NCI-H82 (cell line): ENCODE measurements around the gene ZNF365.

Experiments used
- DNase-seq: peaks from one replicate; lab custom pipeline; 2025; lab: John Stamatoyannopoulos, UW

ZNF365 gene

DNA sequence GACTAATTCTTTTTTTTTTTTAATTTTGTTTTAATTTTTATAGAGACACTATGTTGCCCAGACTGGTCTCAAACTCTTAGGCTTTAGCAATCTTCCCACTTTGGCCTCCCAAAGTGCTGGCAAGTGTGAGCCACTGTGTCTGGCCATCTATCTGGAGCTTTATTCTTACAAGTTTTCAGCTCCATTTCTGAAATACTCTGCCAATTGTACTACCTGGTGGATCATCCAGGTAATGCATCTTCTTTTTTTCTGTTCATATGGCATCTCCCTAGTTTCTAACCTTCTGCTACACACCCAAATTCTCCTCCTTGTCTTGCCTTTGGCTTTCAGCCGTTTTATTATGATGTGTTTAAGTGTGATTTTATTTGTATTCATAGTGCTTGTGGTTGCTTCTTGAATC, 40.2 kb downstream of the ZNF365 start:
- no peak for DNase-seq

DNA sequence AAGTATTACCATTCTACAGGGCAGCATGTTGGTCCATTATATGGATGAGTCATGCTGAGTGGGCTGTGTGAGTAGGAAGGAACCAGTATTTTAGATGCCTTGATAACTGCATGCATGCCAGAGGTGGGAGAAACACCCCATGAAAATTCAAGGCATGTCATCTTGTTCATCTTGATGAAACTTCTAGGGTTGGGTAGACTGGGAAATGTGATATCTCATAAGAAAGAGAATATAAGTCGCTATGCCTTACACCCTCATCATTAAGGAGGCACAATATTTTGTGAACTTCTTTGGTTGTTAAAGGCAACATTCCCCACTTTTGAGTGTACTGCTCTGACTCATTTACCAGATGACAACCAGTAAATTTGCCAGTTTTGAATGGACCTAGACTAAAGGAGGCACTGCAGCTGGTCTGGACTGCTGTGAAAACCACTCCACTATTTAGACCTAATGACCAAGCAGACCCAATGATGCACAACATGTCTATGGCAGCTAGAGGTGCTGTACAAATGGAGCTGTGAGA, 48.0 kb downstream of the ZNF365 start:
- DNase-seq = no peak

DNA sequence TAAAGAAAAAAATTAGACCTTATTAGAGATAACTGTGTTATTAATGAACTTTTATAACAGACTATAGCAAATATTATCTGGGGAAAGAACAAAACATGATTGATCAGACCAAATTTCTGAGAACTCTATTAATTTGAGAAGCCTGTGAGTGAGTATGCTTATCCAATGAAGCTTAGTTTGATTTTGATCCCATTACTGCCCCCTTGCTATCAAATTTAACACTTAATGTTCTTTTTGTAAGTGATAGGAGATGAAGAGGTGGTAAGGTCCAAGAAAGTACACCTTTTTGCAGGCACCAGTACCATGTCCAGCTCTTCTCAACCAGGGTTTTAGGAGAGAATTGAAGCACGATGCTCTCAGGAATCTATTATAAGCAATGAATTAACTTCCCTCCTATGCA, 49.9 kb downstream of the ZNF365 start:
- DNase-seq = peak; percentile 3

GRCh38 chr10:62426086-62426485, 51.9 kb downstream of the ZNF365 start:
- DNase-seq = no peak

- DNase-seq = no peak
Measured at GRCh38 chr10:62426600-62426999, 52.4 kb downstream of the ZNF365 start.

DNA sequence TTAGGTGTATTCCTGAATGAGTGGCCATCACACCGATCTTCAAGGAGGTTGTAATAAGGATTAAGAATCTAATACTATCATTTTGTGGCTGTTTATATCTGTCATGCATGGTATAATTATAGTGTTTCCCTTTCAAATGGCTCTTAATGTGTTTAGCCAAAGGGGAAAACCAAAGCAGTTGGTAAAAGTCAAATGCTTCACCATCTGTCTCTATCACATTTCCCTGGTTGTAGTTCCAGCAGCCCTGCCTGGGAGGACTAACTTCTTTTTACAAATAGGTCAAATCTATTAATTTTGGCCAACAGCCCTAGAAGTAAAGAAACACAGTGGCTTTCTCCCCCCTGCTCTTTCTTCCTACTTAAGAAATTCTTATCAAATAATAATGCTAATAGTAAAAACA, 56.7 kb downstream of the ZNF365 start:
- no peak for DNase-seq

GRCh38 chr10:62433181-62433692, 59.1 kb downstream of the ZNF365 start:
- DNase-seq = no peak

- DNase-seq = no peak
Measured at GRCh38 chr10:62433901-62434300, 59.7 kb downstream of the ZNF365 start.

- peak; percentile 70 for DNase-seq
Measured at GRCh38 chr10:62437696-62438095, 63.5 kb downstream of the ZNF365 start.

DNA sequence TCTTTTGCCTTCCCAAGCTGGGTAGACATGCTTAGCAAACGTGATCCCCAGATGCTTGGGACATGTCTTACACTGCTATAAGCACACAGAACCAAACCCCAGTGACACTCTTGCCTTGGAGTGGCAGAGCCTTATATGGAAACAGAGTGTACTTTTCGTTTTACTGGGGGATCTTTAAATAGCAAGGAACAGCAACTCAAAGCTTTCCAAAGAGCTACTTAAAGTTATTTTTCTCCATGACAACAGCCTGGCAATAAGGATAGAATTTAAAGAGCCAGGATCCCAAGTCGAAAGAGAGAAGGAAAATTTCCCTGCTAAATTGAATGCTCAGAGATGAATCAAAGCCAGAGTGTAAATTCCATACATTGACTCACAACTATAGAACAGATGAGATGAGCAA, 67.8 kb downstream of the ZNF365 start:
- DNase-seq = no peak

DNA sequence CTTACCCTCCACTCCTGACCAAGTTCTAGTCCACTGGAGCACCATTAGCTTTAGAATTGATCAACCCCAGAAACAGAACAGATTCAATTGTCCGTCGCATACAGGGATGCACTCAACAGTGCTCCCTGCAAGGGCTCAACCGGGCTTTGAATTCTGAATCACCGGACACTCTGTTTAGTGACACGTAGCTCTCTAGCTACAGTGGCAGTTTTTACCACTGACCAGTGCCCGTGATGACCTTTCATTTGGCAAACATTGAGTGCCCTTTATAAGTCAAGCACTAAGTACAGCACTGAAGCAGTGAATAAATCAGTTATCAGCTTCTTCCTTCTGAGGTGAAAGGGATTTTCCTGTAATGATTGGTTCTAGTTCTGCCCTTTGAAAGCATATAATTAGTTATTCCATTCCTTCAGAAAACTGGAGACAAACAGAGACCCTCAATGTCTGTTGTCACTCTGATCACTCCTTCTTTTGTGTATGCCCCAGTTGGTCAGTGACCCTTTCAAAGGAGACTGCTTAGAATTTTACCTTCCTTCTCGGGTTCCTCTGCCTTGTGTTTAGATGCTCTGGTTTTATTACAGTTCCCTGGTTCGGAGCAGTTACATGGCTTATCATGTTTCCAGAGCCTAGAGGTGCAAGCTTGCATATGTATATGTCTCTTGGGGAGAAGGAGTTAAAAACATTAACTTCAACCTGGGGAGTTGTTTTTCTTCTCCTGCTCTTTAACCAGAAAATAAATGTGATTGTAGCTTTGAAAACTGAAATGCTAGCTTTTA, 68.9 kb downstream of the ZNF365 start:
- no peak for DNase-seq

GRCh38 chr10:62443866-62444265, 69.7 kb downstream of the ZNF365 start:
- DNase-seq = no peak

GRCh38 chr10:62446627-62447026, 72.5 kb downstream of the ZNF365 start:
- no peak for DNase-seq

DNA sequence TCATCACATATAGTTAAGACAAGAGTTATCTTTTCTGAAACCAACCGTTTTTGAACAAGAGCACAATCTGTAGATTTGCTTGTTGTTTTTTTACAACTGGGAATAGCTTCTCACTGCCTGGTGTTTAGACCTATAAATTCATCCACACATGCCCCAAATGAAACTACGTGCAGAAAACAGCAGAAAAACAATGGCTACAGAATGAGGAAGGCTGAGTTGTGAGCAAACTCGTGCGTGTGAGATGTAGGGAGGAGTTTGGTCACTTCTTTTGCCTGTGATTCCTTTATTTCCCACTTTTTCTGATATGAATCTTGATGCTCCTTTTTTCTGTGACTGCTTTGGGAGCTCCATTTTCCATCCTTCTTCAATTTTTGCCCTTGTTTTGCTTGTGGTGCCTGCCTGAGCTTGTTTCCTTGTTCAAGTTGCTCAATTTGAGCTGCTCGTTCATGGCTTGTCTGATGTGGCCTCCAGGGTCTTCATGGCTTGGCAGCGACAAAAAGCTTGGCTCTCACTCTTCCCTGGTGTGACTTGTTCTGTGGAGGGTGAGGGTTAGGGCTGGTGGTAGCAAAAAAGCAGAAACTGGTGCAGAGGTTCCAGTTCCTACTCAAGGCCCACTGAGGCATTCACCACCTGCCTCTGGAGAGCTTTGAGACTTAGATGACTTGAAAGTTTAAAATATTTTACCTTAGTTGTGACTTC, 76.9 kb downstream of the ZNF365 start:
- DNase-seq = no peak

DNA sequence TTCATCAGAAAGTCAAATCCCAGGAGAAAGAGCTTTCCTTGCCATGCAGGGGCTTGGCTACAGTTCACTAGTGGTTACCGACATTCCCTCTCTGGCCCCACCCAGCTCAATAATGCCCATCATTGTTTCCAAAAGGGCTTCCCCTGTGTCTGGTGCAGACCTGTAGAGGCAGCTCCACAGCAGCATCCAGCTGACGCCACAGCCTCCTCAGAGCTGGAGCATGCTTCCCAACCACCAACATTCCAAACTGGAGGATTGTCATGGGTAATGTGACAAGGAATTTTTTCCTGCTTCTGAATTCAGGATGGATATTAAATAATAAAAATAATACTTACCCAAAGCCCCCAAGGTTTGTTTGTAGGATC, 77.4 kb downstream of the ZNF365 start:
- no peak for DNase-seq
